HCT116 (cell line): ENCODE data around the gene ESRRB. TPM values are rescaled to one million over a fixed set of nuclear protein-coding genes. Genes with fewer than 3 reads are reported as not detected.

Experiments
- ATAC-seq: fragments of 200-7000 bp; cut with Tn5 transposase; 2 replicates; pipeline ENCODE4 v1.9.1; 2020; ENCODE audit warnings: mild to moderate bottlenecking, moderate library complexity
- BruUV-seq: library from RNA; stranded (reverse); fragments of 400-500 nt; replicated peaks from 2 replicates; lab custom pipeline; 2021; lab: Mats Ljungman, UMichigan
- CTCF ChIA-PET: fragments of 300-600 bp; sonication (Branson Sonifier 250); formaldehyde crosslinking; loops from one replicate; lab custom pipeline; 2021; ENCODE audit warnings: antibody characterized with exemption; lab: Charles Lee
- POLR2A ChIA-PET: fragments of 300-600, 350-600 bp; sonication (Branson Sonifier 250); formaldehyde crosslinking; loops from one replicate; lab custom pipeline; 2021; ENCODE audit warnings: antibody characterized with exemption; lab: Charles Lee
- RAD21 ChIA-PET, 2 experiments: fragments of 300-600 bp; sonication (Branson Sonifier 250); formaldehyde crosslinking; loops; one replicate each; lab custom pipeline; 2023; ENCODE audit warnings: low total read pairs in 2 of 2; ENCODE audit not compliant: uncharacterized antibody in 2 of 2, unreplicated experiment in 2 of 2, low non-redundant PET in 1 of 2; lab: Charles Lee
- DNase-seq: peaks from one replicate; pipeline ENCODE4 v3.0.0-alpha.2; 2010; ENCODE audit warnings: low read depth, low spot score
- H2AFZ ChIP-seq: fragments of 200-600 bp; shearing (Covaris generic), sonication (generic); 2 replicates; pipeline ENCODE4 v1.6.1; 2017; ENCODE audit warnings: low read depth, mixed run types, mixed read lengths, antibody characterized with exemption, low read length; ENCODE audit not compliant: poor library complexity, severe bottlenecking
- H3K27ac ChIP-seq: 2 replicates; pipeline ENCODE4 v1.5.1; 2012; ENCODE audit warnings: low read depth, low read length
- H3K27me3 ChIP-seq: fragments of 200-600 bp; sonication (generic); 2 replicates; pipeline ENCODE4 v1.6.1; 2016; ENCODE audit warnings: mixed run types, low read length, mixed read lengths; ENCODE audit not compliant: insufficient read depth
- H3K36me3 ChIP-seq, 2 experiments: fragments of 200-500 bp in 1 of 2; fragments of 200-600 bp in 1 of 2; sonication (Bioruptor generic) in 1 of 2; sonication (generic) in 1 of 2; 2 replicates each; pipeline versions ENCODE4 v1.5.1 to v1.6.1; 2014 to 2016; ENCODE audit warnings: low read length in 2 of 2, inconsistent platforms in 1 of 2, mixed read lengths in 1 of 2, mixed run types in 1 of 2; ENCODE audit not compliant: insufficient read depth in 2 of 2, control insufficient read depth in 1 of 2
- H3K4me1 ChIP-seq, 2 experiments: fragments of 200-600 bp in 1 of 2; sonication (generic) in 1 of 2; 2 replicates each; pipeline versions ENCODE4 v1.5.1 to v1.6.1; 2012 to 2017; ENCODE audit warnings: low read length in 2 of 2, inconsistent platforms in 1 of 2, mild to moderate bottlenecking in 1 of 2, mixed read lengths in 1 of 2, mixed run types in 1 of 2, moderate library complexity in 1 of 2; ENCODE audit not compliant: insufficient read depth in 2 of 2, control insufficient read depth in 1 of 2
- H3K4me2 ChIP-seq: fragments of 200-600 bp; sonication (generic); 2 replicates; pipeline ENCODE4 v1.6.1; 2017; ENCODE audit warnings: mixed run types, low read length, mixed read lengths
- H3K4me3 ChIP-seq, 2 experiments: fragments of 200-600 bp in 1 of 2; sonication (generic) in 1 of 2; replicated peaks in 1 of 2; 2 replicates each; pipeline ENCODE4 v1.5.1; 2011 to 2016; ENCODE audit warnings: low read length in 2 of 2, control low read depth in 1 of 2, low read depth in 1 of 2, mild to moderate bottlenecking in 1 of 2, mixed read lengths in 1 of 2, mixed run types in 1 of 2
- H3K79me2 ChIP-seq: fragments of 200-600 bp; sonication (generic); 2 replicates; pipeline ENCODE4 v1.6.1; 2017; ENCODE audit warnings: mild to moderate bottlenecking, mixed run types, low read length, moderate library complexity, mixed read lengths; ENCODE audit not compliant: insufficient read depth
- H3K9ac ChIP-seq: fragments of 200-600 bp; sonication (generic); 2 replicates; pipeline ENCODE4 v1.6.1; 2016; ENCODE audit warnings: low read length, mixed read lengths
- H3K9me2 ChIP-seq: fragments of 200-600 bp; sonication (generic), shearing (Covaris generic); 2 replicates; pipeline ENCODE4 v1.6.1; 2017; ENCODE audit warnings: mixed run types, mild to moderate bottlenecking, moderate library complexity; ENCODE audit not compliant: insufficient read depth
- H3K9me3 ChIP-seq, 2 experiments: fragments of 200-500 bp in 1 of 2; fragments of 200-600 bp in 1 of 2; sonication (Bioruptor generic) in 1 of 2; sonication (generic) in 1 of 2; 2 replicates each; pipeline ENCODE4 v1.6.1; 2014 to 2017; ENCODE audit warnings: low read length in 2 of 2, mixed read lengths in 2 of 2, inconsistent platforms in 1 of 2, low read depth in 1 of 2, mild to moderate bottlenecking in 1 of 2, mixed run types in 1 of 2, moderate library complexity in 1 of 2; ENCODE audit not compliant: control insufficient read depth in 1 of 2, insufficient read depth in 1 of 2
- H4K20me1 ChIP-seq: fragments of 200-600 bp; sonication (generic), shearing (Covaris generic); 2 replicates; pipeline ENCODE4 v1.6.1; 2017; ENCODE audit warnings: mixed run types, mild to moderate bottlenecking, moderate library complexity; ENCODE audit not compliant: insufficient read depth
- ATF3 ChIP-seq: IDR thresholded peaks from 2 replicates; pipeline ENCODE4 v1.6.1; 2012
- CBX3 ChIP-seq: IDR thresholded peaks from 2 replicates; pipeline ENCODE4 v1.6.1; 2012; ENCODE audit warnings: low read depth
- CEBPB ChIP-seq: IDR thresholded peaks from 2 replicates; pipeline ENCODE4 v1.6.1; 2012; ENCODE audit warnings: low read depth
- EZH2 ChIP-seq: fragments of 200-600 bp; sonication (generic); IDR thresholded peaks from 2 replicates; pipeline ENCODE4 v1.6.1; 2017; ENCODE audit warnings: antibody characterized with exemption, mixed run types
- EZH2phosphoT487 ChIP-seq: fragments of 200-600 bp; IDR thresholded peaks from 2 replicates; pipeline ENCODE4 v1.6.1; 2018; ENCODE audit warnings: antibody characterized with exemption, borderline replicate concordance
- FOSL1 ChIP-seq: IDR thresholded peaks from 2 replicates; pipeline ENCODE4 v1.6.1; 2012; ENCODE audit warnings: low read depth
- JUND ChIP-seq: IDR thresholded peaks from 2 replicates; pipeline ENCODE4 v1.6.1; 2012
- MAX ChIP-seq: IDR thresholded peaks from 2 replicates; pipeline ENCODE4 v1.6.1; 2012
- POLR2A ChIP-seq: IDR thresholded peaks from 2 replicates; pipeline ENCODE4 v1.7.0; 2011; ENCODE audit warnings: borderline replicate concordance; ENCODE audit not compliant: insufficient read depth, insufficient read length; ENCODE audit errors: extremely low read depth
- POLR2AphosphoS5 ChIP-seq: IDR thresholded peaks from 2 replicates; pipeline ENCODE4 v1.6.1; 2011; ENCODE audit warnings: mild to moderate bottlenecking, low read depth, low read length, moderate library complexity
- RAD21 ChIP-seq: IDR thresholded peaks from 2 replicates; pipeline ENCODE4 v1.6.1; 2012; ENCODE audit warnings: low read depth, mild to moderate bottlenecking
- REST ChIP-seq: IDR thresholded peaks from 2 replicates; pipeline ENCODE4 v1.6.1; 2012; ENCODE audit warnings: low read depth
- SIN3A ChIP-seq: IDR thresholded peaks from 2 replicates; pipeline ENCODE4 v1.6.1; 2012; ENCODE audit warnings: low read depth
- SP1 ChIP-seq: IDR thresholded peaks from 2 replicates; pipeline ENCODE4 v1.6.1; 2012; ENCODE audit warnings: low read depth
- SRF ChIP-seq: IDR thresholded peaks from 2 replicates; pipeline ENCODE4 v1.6.1; 2012; ENCODE audit warnings: low read depth
- TCF7L2 ChIP-seq: IDR thresholded peaks from 2 replicates; pipeline ENCODE4 v1.7.0; 2011; ENCODE audit warnings: borderline replicate concordance, inconsistent platforms; ENCODE audit not compliant: insufficient read depth, insufficient read length; ENCODE audit errors: extremely low read depth
- YY1 ChIP-seq: IDR thresholded peaks from 2 replicates; pipeline ENCODE4 v1.6.1; 2011; ENCODE audit warnings: low read length, low read depth, moderate library complexity, mild to moderate bottlenecking; ENCODE audit not compliant: insufficient replicate concordance; ENCODE audit errors: extremely low read depth
- intact Hi-C: fragments of 100-400 bp; cut with micrococcal nuclease; formaldehyde crosslinking; loops from 2 replicates; pipeline ENCODE4 v1.10.0; 2022
- total RNA-seq: library from RNA; stranded (reverse); gene quantifications from one replicate; pipeline ENCODE4 v1.2.1, GENCODE V29; 2021; ENCODE audit not compliant: unreplicated experiment

The ESRRB gene
- total RNA-seq, 1 experiment from 2014 or later, result 1.9 TPM

GRCh38 chr14:76380991-76381390, 5.1 kb downstream of the ESRRB start:
- Histone ChIP-seq H3K9me2 (no peaks in the 10 kb centered on the region), H3K27ac (no peak overlapping the region), H3K4me2 (no peak overlapping the region), H4K20me1 (no peaks in the 10 kb centered on the region), H3K9ac (no peak overlapping the region), H3K9me3 (no peaks in the 10 kb centered on the region), H3K27me3 (peaks cover 74% of the 10 kb centered on the region), H3K4me3 (no peak overlapping the region), H3K4me1 (peaks cover 7 to 17% of the 10 kb centered on the region in 2 experiments; a peak in 3 of 4 replicates), H2AFZ (no peak overlapping the region), H3K79me2 (no peaks in the 10 kb centered on the region), H3K36me3 (no peaks in the 10 kb centered on the region)
- DNase-seq (no peak), ATAC-seq (no peak)
- TF ChIP-seq EZH2, result no peak
- no peak for TF ChIP-seq JUND
- no peak for TF ChIP-seq FOSL1
- TF ChIP-seq MAX, result no peak
- no peak for TF ChIP-seq SP1
- TF ChIP-seq RAD21, result no peak
- TF ChIP-seq EZH2phosphoT487, result no peak
- TF ChIP-seq POLR2AphosphoS5, result no peak
- no peak for TF ChIP-seq YY1
- TF ChIP-seq SIN3A, result no peak
- TF ChIP-seq POLR2A, result no peak
- no peak for TF ChIP-seq CBX3
- no peak for TF ChIP-seq CEBPB
- TF ChIP-seq REST, result no peak
- no peak for TF ChIP-seq ATF3
- no peak for TF ChIP-seq TCF7L2
- TF ChIP-seq SRF, result no peak
- ChIA-PET CTCF (no interaction called here), RAD21 (no interaction called here), POLR2A (no interaction called here)
- BruUV-seq, result no TSS peak
- intact Hi-C loops, result no loop called here
